ENCODE data around the gene CCR5AS.

CCR5AS gene

DNA sequence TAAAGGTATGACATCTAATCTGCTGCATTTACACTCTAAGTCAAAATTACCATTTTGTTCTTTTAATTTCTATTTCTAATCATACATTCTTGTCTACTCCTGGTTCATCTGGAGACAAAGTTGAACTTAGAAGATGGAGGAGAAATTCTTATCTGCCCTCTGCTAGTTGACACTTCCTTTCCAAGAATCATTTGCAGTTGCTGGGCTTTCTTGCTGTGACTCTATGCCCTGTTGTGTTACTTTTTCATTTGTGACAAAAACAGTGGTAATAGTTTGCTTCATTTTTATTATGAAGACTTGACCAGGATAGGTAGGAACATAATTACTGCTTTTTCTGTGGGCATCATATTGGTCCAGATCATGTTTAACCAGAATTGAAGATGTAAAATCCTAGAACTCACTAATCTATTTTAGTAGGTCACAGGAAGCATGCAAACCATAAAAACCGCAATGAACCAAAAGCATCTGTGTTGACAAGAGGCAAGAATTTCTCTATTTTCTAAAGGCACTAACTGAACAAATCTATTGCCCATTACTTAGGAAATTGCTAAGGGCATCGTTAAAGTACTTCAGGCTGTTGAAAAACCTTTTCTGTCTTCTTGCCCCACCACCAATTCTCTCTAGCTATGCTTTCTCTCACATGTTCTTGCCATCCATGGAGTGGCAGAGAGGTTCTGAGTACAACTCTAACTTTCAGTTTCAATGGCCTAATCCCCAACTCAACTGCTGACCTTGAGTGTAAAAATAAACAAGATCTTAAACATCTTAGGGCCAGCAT lies 57.2 kb downstream of the CCR5AS start:
- no peak overlapping the region for H3K4me3 Mint-ChIP-seq
- H3K27me3 Mint-ChIP-seq (ENCODE audit: low read depth), result peaks cover 76% of the 10 kb centered on the region
- H3K27ac Mint-ChIP-seq (ENCODE audit: unreplicated experiment), result no peak overlapping the region
- no peaks in the 10 kb centered on the region for H3K36me3 Mint-ChIP-seq (ENCODE audit: low read depth)
- TF ChIP-seq, protein P1, sequence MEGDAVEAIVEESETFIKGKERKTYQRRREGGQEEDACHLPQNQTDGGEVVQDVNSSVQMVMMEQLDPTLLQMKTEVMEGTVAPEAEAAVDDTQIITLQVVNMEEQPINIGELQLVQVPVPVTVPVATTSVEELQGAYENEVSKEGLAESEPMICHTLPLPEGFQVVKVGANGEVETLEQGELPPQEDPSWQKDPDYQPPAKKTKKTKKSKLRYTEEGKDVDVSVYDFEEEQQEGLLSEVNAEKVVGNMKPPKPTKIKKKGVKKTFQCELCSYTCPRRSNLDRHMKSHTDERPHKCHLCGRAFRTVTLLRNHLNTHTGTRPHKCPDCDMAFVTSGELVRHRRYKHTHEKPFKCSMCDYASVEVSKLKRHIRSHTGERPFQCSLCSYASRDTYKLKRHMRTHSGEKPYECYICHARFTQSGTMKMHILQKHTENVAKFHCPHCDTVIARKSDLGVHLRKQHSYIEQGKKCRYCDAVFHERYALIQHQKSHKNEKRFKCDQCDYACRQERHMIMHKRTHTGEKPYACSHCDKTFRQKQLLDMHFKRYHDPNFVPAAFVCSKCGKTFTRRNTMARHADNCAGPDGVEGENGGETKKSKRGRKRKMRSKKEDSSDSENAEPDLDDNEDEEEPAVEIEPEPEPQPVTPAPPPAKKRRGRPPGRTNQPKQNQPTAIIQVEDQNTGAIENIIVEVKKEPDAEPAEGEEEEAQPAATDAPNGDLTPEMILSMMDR (conservative IDR thresholded peaks at IDR 0.05), result no peak
- H3K4me1 Mint-ChIP-seq, result no peaks in the 10 kb centered on the region
- H3K9me3 Mint-ChIP-seq, result peaks cover 11% of the 10 kb centered on the region
- DNase-seq (ENCODE audit: low read depth, low spot score), result no peak

DNA sequence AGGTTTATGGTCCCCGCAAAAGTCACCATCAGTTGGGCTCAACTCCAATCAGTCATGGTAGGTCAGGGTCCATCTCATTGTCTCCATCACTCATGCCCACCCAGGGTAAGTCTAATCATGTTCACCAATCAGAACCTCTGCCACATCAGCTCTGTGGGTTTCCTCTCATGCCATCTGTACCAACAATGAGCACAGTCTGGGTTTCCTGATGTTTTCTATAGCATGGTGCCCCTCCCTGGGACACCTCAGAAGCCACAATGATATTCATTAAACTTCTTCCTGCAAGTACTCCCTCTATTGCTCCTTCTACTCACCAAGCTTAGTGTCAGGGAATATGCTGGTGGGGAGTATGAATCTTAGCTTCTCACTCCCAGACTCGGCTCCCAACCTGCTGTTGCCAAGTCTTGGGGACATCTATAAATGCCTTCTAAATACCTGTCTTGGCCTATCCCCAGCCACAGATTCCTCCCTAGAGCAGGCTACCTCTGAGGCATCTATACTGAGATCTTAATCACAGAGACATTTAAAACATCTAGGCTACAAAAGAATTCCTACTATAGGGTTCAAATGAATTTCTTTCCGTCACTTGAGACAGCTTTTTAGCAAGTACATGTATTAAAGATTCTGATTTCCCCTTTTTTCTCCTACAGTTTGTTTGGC lies 57.9 kb downstream of the CCR5AS start:
- H3K4me1 Mint-ChIP-seq, result no peaks in the 10 kb centered on the region
- no peaks in the 10 kb centered on the region for H3K36me3 Mint-ChIP-seq (ENCODE audit: low read depth)
- H3K27ac Mint-ChIP-seq (ENCODE audit: unreplicated experiment), result no peak overlapping the region
- H3K9me3 Mint-ChIP-seq, result peaks cover 11% of the 10 kb centered on the region
- DNase-seq (ENCODE audit: low read depth, low spot score), result no peak
- H3K4me3 Mint-ChIP-seq, result no peak overlapping the region
- H3K27me3 Mint-ChIP-seq (ENCODE audit: low read depth), result peaks cover 69% of the 10 kb centered on the region
- TF ChIP-seq, protein P1 (conservative IDR thresholded peaks at IDR 0.05), result no peak

DNA sequence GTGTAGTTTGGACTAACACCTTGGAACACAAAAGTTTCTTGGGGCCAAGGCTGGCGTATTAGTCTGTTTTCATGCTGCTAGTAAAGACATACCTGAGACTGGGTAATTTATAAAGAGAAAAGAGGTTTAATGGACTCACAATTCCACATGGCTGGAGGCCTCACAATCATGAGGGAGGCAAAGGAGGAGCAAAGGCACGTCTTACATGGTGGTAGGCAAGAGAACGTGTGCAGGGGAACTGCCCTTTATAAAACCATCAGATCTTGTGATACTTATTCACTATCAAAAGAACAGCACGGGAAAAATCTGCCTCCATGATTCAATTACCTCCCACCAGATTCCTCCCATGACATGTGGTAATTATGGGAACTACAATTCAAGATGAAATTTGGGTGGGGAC lies 62.4 kb downstream of the CCR5AS start:
- no peak overlapping the region for H3K4me3 Mint-ChIP-seq
- peaks cover 4% of the 10 kb centered on the region for H3K36me3 Mint-ChIP-seq (ENCODE audit: low read depth)
- peaks cover 27% of the 10 kb centered on the region for H3K27me3 Mint-ChIP-seq (ENCODE audit: low read depth)
- H3K9me3 Mint-ChIP-seq, result peaks cover 14% of the 10 kb centered on the region
- TF ChIP-seq, protein P1 (conservative IDR thresholded peaks at IDR 0.05), result no peak
- no peaks in the 10 kb centered on the region for H3K4me1 Mint-ChIP-seq
- DNase-seq (ENCODE audit: low read depth, low spot score), result no peak
- H3K27ac Mint-ChIP-seq (ENCODE audit: unreplicated experiment), result no peak overlapping the region

DNA sequence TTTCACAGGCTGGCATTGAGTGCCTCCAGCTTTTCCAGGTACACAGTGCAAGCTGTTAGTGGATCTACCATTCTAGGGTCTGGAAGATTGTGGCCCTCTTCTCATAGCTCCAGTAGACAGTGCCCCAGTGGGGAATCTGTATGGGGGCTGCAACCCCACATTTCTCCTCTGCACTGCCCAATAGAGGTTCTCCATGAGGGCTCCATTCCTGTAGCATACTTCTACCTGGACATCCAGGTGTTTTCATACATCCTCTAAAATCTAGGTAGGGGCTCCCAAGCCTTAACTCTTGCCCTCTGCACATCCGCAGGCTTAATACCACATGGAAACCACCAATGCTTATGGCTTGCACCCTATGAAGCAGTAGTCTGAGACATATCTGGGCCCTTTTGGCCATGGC lies 68.0 kb downstream of the CCR5AS start:
- H3K27ac Mint-ChIP-seq (ENCODE audit: unreplicated experiment), result no peak overlapping the region
- no peaks in the 10 kb centered on the region for H3K4me1 Mint-ChIP-seq
- no peak for DNase-seq (ENCODE audit: low read depth, low spot score)
- H3K9me3 Mint-ChIP-seq, result peaks cover 14% of the 10 kb centered on the region
- TF ChIP-seq, protein P1 (conservative IDR thresholded peaks at IDR 0.05), result no peak
- peaks cover 4% of the 10 kb centered on the region for H3K27me3 Mint-ChIP-seq (ENCODE audit: low read depth)
- no peak overlapping the region for H3K4me3 Mint-ChIP-seq
- peaks cover 11% of the 10 kb centered on the region for H3K36me3 Mint-ChIP-seq (ENCODE audit: low read depth)

DNA sequence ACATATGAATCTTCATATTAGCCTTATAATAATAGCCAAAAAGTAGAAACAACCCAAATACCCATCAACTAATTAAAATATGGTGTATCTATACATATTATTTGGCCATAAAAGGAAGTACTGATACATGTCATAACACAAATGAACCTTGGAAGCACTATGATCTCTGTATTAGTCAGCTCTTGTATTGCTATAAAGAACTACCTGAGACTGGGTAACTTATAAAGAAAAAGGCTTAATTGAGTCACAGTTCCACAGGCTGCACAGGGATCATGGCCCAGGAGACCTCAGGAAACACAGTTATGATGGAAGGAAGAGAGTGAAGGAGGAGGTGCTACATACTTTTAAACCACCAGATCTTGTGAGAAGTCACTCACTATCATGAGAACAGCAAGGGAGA lies 69.0 kb downstream of the CCR5AS start:
- H3K27me3 Mint-ChIP-seq (ENCODE audit: low read depth), result peaks cover 4% of the 10 kb centered on the region
- no peak overlapping the region for H3K4me3 Mint-ChIP-seq
- H3K9me3 Mint-ChIP-seq, result peaks cover 14% of the 10 kb centered on the region
- no peaks in the 10 kb centered on the region for H3K4me1 Mint-ChIP-seq
- no peak for DNase-seq (ENCODE audit: low read depth, low spot score)
- TF ChIP-seq, protein P1 (conservative IDR thresholded peaks at IDR 0.05), result no peak
- H3K27ac Mint-ChIP-seq (ENCODE audit: unreplicated experiment), result no peak overlapping the region
- peaks cover 11% of the 10 kb centered on the region for H3K36me3 Mint-ChIP-seq (ENCODE audit: low read depth)
